Small intestine (tissue), 7 donors: Measurements from ENCODE around the gene LIMCH1. TPM values are rescaled to one million over a fixed set of nuclear protein-coding genes. Genes with fewer than 3 reads are reported as not detected.
A peak's percentile ranks its signal among the peaks of the same experiment; 100 is the strongest.
"Not testable (repeated sequence)": the region's sequence is repeated elsewhere in the genome, so short reads cannot be mapped to it uniquely, and the experiment has no call there.

Source experiments
- DNase-seq, 2 donors: peaks; one replicate each; pipeline versions ENCODE4 v3.0.0 to v3.0.0-alpha.2; 2013
- FAIRE-seq: peaks from 2 replicates; lab custom pipeline; 2012; peaks lifted over from hg19 to GRCh38; lab: Jason Lieb, UNC
- H3K27ac ChIP-seq, 3 donors: one replicate each; pipeline ENCODE4 v1.5.1; 2013; ENCODE audit warnings: low read length in 2 of 3, mild to moderate bottlenecking in 2 of 3, control low read depth in 1 of 3, inconsistent platforms in 1 of 3, low read depth in 1 of 3, moderate library complexity in 1 of 3
- H3K27me3 ChIP-seq, 3 donors: one replicate each; pipeline ENCODE4 v1.6.1; 2013; ENCODE audit warnings: low read length in 3 of 3, inconsistent platforms in 1 of 3; ENCODE audit not compliant: control insufficient read depth in 3 of 3, insufficient read depth in 3 of 3
- H3K36me3 ChIP-seq, 3 donors: one replicate each; pipeline ENCODE4 v1.6.1; 2013; ENCODE audit warnings: low read length in 3 of 3, inconsistent platforms in 1 of 3, low read depth in 1 of 3, mild to moderate bottlenecking in 1 of 3, moderate library complexity in 1 of 3; ENCODE audit not compliant: control insufficient read depth in 3 of 3, insufficient read depth in 2 of 3
- H3K4me1 ChIP-seq, 3 donors: one replicate each; pipeline ENCODE4 v1.6.1; 2013; ENCODE audit warnings: low read length in 2 of 3, inconsistent platforms in 1 of 3, low read depth in 1 of 3, mild to moderate bottlenecking in 1 of 3, moderate library complexity in 1 of 3; ENCODE audit not compliant: control insufficient read depth in 3 of 3, insufficient read depth in 2 of 3
- H3K4me3 ChIP-seq, 3 donors: one replicate each; pipeline ENCODE4 v1.5.1; 2013; ENCODE audit warnings: low read length in 3 of 3, control low read depth in 1 of 3, inconsistent platforms in 1 of 3, low read depth in 1 of 3, mild to moderate bottlenecking in 1 of 3, moderate library complexity in 1 of 3
- H3K9me3 ChIP-seq, 2 donors: one replicate each; pipeline ENCODE4 v1.6.1; 2013; ENCODE audit warnings: low read depth in 1 of 2, low read length in 1 of 2; ENCODE audit not compliant: control insufficient read depth in 2 of 2, insufficient read depth in 1 of 2
- WGBS, 3 donors: extraction: QIAGEN DNeasy Blood & Tissue Kit; methylation state at CpG; one replicate each; pipeline ENCODE4 v1.1.7; 2013; 5-methylcytosine and 5-hydroxymethylcytosine counted together
- polyA plus RNA-seq, 4 donors: library from polyadenylated mRNA; stranded (reverse) in 3 of 4; unstranded in 1 of 4; fragments of 200-250 nt in 3 of 4; fragments of 120-200 nt in 1 of 4; gene quantifications; one replicate each; pipeline versions ENCODE4 v1.2.1 to v1.2.3, GENCODE V29; 2013
- donor health status: healthy with polysubstance abuse.
- donor health status: control.
- donor health status: control.
- donor health status: Bipolar disorder and iron deficiency.
- donor health status: healthy.

Gene LIMCH1
- polyA plus RNA-seq, 4 donors, result 1.6 to 10.8 (median 4.1) TPM

DNA sequence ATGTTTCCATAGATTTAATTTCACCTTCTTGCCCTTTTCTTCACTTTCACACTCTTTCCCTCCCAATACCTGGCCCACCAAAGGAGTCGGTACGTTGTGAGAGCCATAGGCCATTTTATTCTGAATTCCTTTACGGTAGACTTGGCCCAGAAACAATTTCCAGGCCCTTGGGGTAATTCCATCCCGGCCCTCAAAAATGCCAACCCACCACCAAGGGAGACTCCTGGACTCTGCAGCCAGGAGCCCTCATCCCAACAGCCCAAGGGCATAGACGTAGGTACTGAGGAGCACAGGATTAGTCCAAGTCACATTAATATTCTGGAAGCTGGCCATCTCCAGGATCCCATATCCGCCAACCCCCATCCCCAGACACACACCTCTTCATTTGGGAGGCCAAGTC is 102.9 kb downstream of the LIMCH1 start:
- DNase-seq, result no peak
- Histone ChIP-seq H3K9me3 (no peaks in the 10 kb centered on the region), H3K36me3 (no peaks in the 10 kb centered on the region), H3K27ac (no peak overlapping the region), H3K4me3 (no peak overlapping the region), H3K27me3 (peaks cover 3 to 23% (median 7%) of the 10 kb centered on the region in 3 donors), H3K4me1 (no peaks in the 10 kb centered on the region)
- FAIRE-seq, result no peak
- 81 to 92% (median 84%) methylated on average over 6 of the region's 6 CpGs for WGBS, 3 donors

DNA sequence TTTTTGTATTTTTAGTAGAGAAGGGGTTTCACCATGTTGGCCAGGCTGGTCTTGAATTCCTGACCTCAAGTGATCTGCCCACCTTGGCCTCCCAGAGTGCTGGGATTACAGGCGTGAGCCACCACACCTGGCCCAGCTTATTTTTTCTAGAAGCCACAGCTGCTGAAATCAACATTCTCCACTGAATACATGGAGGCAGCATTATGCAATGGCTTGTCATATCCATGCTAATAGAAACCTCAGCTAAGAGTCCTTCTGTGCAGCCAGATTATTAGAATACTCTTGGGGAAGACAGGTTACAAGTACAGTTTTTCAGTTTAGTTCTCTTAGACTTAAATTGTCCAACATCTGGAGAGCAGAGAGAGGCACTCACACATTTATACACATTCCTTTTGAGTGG is 104.8 kb downstream of the LIMCH1 start:
- not testable (repeated sequence) for FAIRE-seq, DNase-seq, H3K27ac ChIP-seq, H3K9me3 ChIP-seq, H3K4me1 ChIP-seq, H3K36me3 ChIP-seq, H3K4me3 ChIP-seq
- H3K27me3 ChIP-seq, result peaks cover 3 to 23% (median 7%) of the 10 kb centered on the region in 3 donors
- WGBS, 3 donors, result 71 to 94% (median 83%) methylated on average over 1 of the region's 1 CpG

DNA sequence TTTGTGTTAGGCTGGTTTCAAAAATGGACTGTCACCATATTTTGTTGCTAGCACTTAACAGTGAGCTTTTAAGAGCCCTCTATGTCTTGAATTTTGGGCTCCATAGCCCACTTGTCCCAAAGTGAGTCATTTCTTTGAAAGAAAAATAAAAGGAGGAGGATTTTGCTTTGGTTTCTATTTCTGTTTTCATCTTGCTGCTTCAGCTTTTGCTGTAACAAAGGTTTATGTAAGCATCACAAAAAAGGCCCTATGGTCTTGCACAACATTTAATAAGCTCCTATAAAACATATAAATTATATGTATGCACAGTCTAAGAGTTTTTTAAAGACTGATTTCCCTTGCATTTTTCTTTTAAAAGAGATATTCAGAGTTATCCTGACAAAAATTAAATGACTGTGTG is 105.4 kb downstream of the LIMCH1 start:
- no peak overlapping the region for H3K27ac ChIP-seq
- no peaks in the 10 kb centered on the region for H3K36me3 ChIP-seq
- no peaks in the 10 kb centered on the region for H3K9me3 ChIP-seq
- no peaks in the 10 kb centered on the region for H3K4me1 ChIP-seq
- no peak overlapping the region for H3K4me3 ChIP-seq
- FAIRE-seq, result no peak
- no peak for DNase-seq
- peaks cover 3 to 23% (median 7%) of the 10 kb centered on the region in 3 donors for H3K27me3 ChIP-seq

DNA sequence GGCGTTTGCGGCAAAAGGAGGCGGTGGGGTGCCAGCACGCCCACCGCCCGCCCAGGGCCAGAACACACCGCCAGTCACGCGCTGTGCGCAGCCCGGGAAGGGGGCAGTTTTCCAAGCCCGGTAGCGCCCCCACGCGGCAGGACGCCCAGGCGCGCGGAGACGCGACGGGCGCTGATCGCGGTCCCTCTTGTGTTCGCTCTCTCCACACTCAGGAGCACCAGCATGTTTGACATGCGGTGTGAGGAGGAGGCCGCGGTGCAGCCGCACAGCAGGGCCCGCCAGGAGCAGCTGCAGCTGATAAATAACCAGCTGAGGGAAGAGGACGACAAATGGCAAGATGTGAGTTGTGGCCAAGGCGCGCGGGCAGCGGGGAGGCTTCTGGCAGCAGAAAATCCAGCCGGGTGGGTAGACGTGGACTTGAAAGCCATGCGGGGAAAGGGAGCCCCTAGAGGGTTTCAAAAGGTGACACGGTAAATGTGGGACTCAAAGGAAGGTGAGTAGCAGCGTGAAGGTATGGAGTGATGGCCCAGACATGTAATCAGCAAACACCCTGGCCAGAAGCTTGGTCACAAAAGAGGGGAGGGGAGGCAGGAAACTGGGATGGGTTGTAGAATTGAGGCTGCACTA is 106.4 kb downstream of the LIMCH1 start:
- WGBS, 3 donors, result 7 to 17% (median 14%) methylated on average over 41 of the region's 41 CpGs

DNA sequence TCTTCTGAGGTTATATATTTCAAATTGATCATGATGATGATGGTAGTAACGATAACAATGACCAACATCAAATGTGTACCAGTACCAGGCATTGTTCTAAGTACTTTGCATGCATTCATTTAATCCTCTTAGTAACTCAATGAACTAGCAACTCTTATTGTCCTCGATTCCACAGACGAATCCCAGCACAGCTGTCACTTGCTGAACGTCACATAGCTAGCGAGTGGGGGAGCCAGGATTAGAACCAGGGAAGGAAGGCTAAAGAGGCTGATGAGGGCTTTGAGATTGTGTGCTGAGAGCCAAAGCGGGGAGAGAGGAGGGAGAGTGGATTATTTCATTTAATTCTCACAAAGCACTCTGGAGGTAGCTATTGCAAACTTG is 106.9 kb downstream of the LIMCH1 start:
- no peak overlapping the region for H3K4me3 ChIP-seq
- H3K27me3 ChIP-seq, result peaks cover 3 to 23% (median 7%) of the 10 kb centered on the region in 3 donors
- no peak overlapping the region for H3K27ac ChIP-seq
- H3K4me1 ChIP-seq, result no peaks in the 10 kb centered on the region
- DNase-seq (no peak), FAIRE-seq (no peak)
- no peaks in the 10 kb centered on the region for H3K36me3 ChIP-seq
- WGBS, 3 donors, result 82 to 87% (median 87%) methylated on average over 6 of the region's 6 CpGs
- no peaks in the 10 kb centered on the region for H3K9me3 ChIP-seq

More for the DNA sequence above, 106.4 kb downstream of the LIMCH1 start:
- Histone ChIP-seq H3K4me3 (no peak overlapping the region), H3K36me3 (no peaks in the 10 kb centered on the region), H3K27me3 (peaks cover 3 to 23% (median 7%) of the 10 kb centered on the region in 3 donors), H3K4me1 (no peaks in the 10 kb centered on the region), H3K9me3 (no peaks in the 10 kb centered on the region), H3K27ac (no peak overlapping the region)
- peak; percentile 7 to 56 for DNase-seq
- no peak for FAIRE-seq

DNA sequence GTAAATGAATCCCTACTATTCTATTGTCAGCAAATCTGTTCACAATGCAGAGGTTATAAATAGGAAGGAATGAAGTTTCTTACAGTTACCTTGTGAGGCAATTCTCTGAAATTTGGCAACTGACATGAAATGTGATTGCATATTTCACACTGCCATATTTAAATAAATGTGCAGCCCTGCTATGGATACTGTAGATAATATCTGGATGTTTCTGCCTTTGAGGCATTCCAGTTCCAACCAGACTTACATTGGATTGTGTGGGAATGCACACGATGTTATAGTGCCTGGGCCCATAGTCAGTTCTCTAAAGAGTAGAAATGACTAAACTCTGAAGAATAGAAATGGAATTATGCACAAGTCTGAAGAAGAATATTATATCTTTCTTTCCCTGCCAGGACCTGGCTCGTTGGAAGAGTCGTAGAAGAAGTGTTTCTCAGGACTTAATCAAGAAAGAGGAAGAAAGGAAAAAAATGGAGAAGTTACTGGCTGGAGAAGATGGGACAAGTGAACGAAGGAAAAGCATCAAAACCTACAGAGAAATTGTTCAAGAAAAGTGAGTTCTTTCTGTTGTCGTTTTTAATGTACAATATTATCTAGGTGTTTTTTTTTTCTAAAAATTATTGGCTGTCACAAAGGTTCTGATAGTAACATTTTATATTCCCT is 107.9 kb downstream of the LIMCH1 start:
- Histone ChIP-seq H3K27me3 (peaks cover 3 to 21% (median 7%) of the 10 kb centered on the region in 3 donors), H3K4me1 (no peaks in the 10 kb centered on the region), H3K27ac (no peak overlapping the region), H3K4me3 (no peak overlapping the region), H3K36me3 (no peaks in the 10 kb centered on the region), H3K9me3 (no peaks in the 10 kb centered on the region)
- DNase-seq (no peak), FAIRE-seq (no peak)
- WGBS, 3 donors, result 70 to 74% (median 72%) methylated on average over 5 of the region's 5 CpGs

DNA sequence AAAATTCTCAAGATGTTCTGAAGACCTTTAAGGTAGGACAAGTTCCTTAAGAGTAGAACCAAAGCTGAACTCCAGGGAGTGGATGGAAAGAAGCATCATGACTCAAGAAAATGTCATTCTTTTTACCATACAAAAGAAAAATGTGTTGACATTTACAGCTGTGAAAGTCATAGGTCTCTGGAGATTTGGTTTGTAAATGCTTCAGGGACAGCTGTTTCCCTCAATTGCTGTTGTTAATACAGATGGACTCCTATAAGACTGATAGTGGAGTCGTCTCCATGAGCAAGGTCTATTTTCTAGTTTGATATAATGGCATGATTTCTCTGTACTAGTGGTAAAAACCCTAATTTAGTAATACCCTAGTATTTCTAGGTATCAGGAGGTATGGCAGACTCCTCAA is 108.9 kb downstream of the LIMCH1 start:
- Histone ChIP-seq H3K9me3 (no peaks in the 10 kb centered on the region), H3K27ac (no peak overlapping the region), H3K27me3 (peaks cover 3 to 18% (median 7%) of the 10 kb centered on the region in 3 donors), H3K4me3 (no peak overlapping the region), H3K4me1 (no peaks in the 10 kb centered on the region), H3K36me3 (no peaks in the 10 kb centered on the region)
- DNase-seq (no peak), FAIRE-seq (no peak)
- WGBS, 3 donors, result 50 to 74% (median 52%) methylated on average over 1 of the region's 1 CpG

DNA sequence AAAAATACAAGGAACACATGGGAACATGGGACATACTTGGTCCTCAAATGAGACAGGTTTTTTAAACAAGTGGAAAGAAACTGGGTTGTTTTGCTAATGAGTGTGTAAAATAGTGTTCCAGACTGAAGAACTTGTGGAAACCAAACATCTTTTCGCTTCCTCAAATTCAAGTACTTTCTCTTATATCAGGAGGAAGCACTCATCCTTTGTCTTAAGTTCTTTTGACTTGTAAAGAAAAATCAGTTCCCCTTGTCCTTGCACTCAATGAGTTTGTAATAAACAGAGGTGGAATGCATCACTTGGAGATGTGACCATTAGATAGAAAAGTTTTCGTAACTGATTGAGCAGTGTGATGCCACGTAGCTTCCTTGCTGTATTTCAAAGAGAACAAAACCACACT is 109.4 kb downstream of the LIMCH1 start:
- Histone ChIP-seq H3K4me1 (no peaks in the 10 kb centered on the region), H3K27ac (no peak overlapping the region), H3K36me3 (no peaks in the 10 kb centered on the region), H3K27me3 (peaks cover 3 to 18% (median 7%) of the 10 kb centered on the region in 3 donors), H3K4me3 (no peak overlapping the region), H3K9me3 (no peaks in the 10 kb centered on the region)
- DNase-seq, result no peak
- WGBS, 3 donors, result 70 to 95% (median 73%) methylated on average over 3 of the region's 3 CpGs
- no peak for FAIRE-seq
